ENCODE results near the gene ASPG. TPM values are rescaled to one million over a fixed set of nuclear protein-coding genes. Genes with fewer than 3 reads are reported as not detected.

ASPG gene
- total and polyA plus RNA-seq, 4 donors = 0.50 to 1.6 (median 1.1) TPM

- H3K36me3 ChIP-seq (ENCODE audit: control insufficient read depth, insufficient read depth, low read length) = no peaks in the 10 kb centered on the region
- 92% methylated on average over 23 of the region's 23 CpGs for WGBS (ENCODE audit: insufficient coverage)
- no peak for DNase-seq (ENCODE audit: low read depth in 4 of 6, low spot score in 6 of 6)
- no peak overlapping the region for H3K27ac ChIP-seq (ENCODE audit: low read depth, low read length)
- H3K27me3 ChIP-seq (ENCODE audit: control insufficient read depth, insufficient read depth, low read length) = no peaks in the 10 kb centered on the region
- no peaks in the 10 kb centered on the region for H3K9me3 ChIP-seq (ENCODE audit: control insufficient read depth, insufficient read depth, low read length)
- H3K4me1 ChIP-seq (ENCODE audit: control insufficient read depth, insufficient read depth, low read length) = peaks cover 15% of the 10 kb centered on the region
- H3K4me3 ChIP-seq (ENCODE audit: low read depth, low read length) = no peak overlapping the region
These were observed 6.6 kb downstream of the ASPG start for GRCh38 chr14:104091927-104092771.

- WGBS (ENCODE audit: insufficient coverage) = 88% methylated on average over 9 of the region's 11 CpGs
- no peak for DNase-seq (ENCODE audit: low read depth in 4 of 6, low spot score in 6 of 6)
- H3K9me3 ChIP-seq (ENCODE audit: control insufficient read depth, insufficient read depth, low read length) = no peaks in the 10 kb centered on the region
- no peaks in the 10 kb centered on the region for H3K36me3 ChIP-seq (ENCODE audit: control insufficient read depth, insufficient read depth, low read length)
- H3K4me3 ChIP-seq (ENCODE audit: low read depth, low read length) = no peak overlapping the region
- H3K27ac ChIP-seq (ENCODE audit: low read depth, low read length) = no peak overlapping the region
- H3K4me1 ChIP-seq (ENCODE audit: control insufficient read depth, insufficient read depth, low read length) = peaks cover 10% of the 10 kb centered on the region
- no peaks in the 10 kb centered on the region for H3K27me3 ChIP-seq (ENCODE audit: control insufficient read depth, insufficient read depth, low read length)
These were observed 7.4 kb downstream of the ASPG start for GRCh38 chr14:104092931-104093365.

GRCh38 chr14:104093366-104094055 lies 8.0 kb downstream of the ASPG start:
- no peak overlapping the region for H3K4me3 ChIP-seq (ENCODE audit: low read depth, low read length)
- WGBS (ENCODE audit: insufficient coverage) = 57% methylated on average over 18 of the region's 18 CpGs
- no peaks in the 10 kb centered on the region for H3K9me3 ChIP-seq (ENCODE audit: control insufficient read depth, insufficient read depth, low read length)
- H3K27me3 ChIP-seq (ENCODE audit: control insufficient read depth, insufficient read depth, low read length) = no peaks in the 10 kb centered on the region
- H3K36me3 ChIP-seq (ENCODE audit: control insufficient read depth, insufficient read depth, low read length) = no peaks in the 10 kb centered on the region
- peaks cover 8% of the 10 kb centered on the region for H3K4me1 ChIP-seq (ENCODE audit: control insufficient read depth, insufficient read depth, low read length)
- DNase-seq (ENCODE audit: low read depth in 4 of 6, low spot score in 6 of 6) = no peak
- H3K27ac ChIP-seq (ENCODE audit: low read depth, low read length) = no peak overlapping the region

GRCh38 chr14:104094056-104094708 lies 8.7 kb downstream of the ASPG start:
- no peaks in the 10 kb centered on the region for H3K36me3 ChIP-seq (ENCODE audit: control insufficient read depth, insufficient read depth, low read length)
- H3K9me3 ChIP-seq (ENCODE audit: control insufficient read depth, insufficient read depth, low read length) = no peaks in the 10 kb centered on the region
- H3K27ac ChIP-seq (ENCODE audit: low read depth, low read length) = no peak overlapping the region
- peaks cover 8% of the 10 kb centered on the region for H3K4me1 ChIP-seq (ENCODE audit: control insufficient read depth, insufficient read depth, low read length)
- H3K4me3 ChIP-seq (ENCODE audit: low read depth, low read length) = no peak overlapping the region
- WGBS (ENCODE audit: insufficient coverage) = 59% methylated on average over 16 of the region's 20 CpGs
- no peak for DNase-seq (ENCODE audit: low read depth in 4 of 6, low spot score in 6 of 6)
- no peaks in the 10 kb centered on the region for H3K27me3 ChIP-seq (ENCODE audit: control insufficient read depth, insufficient read depth, low read length)

GRCh38 chr14:104094709-104095425 lies 9.4 kb downstream of the ASPG start:
- no peaks in the 10 kb centered on the region for H3K27me3 ChIP-seq (ENCODE audit: control insufficient read depth, insufficient read depth, low read length)
- no peak overlapping the region for H3K4me3 ChIP-seq (ENCODE audit: low read depth, low read length)
- no peak overlapping the region for H3K27ac ChIP-seq (ENCODE audit: low read depth, low read length)
- WGBS (ENCODE audit: insufficient coverage) = 48% methylated on average over 35 of the region's 35 CpGs
- H3K36me3 ChIP-seq (ENCODE audit: control insufficient read depth, insufficient read depth, low read length) = no peaks in the 10 kb centered on the region
- peaks cover 12% of the 10 kb centered on the region for H3K4me1 ChIP-seq (ENCODE audit: control insufficient read depth, insufficient read depth, low read length)
- peak in 3 of 6 donors; percentile 25 to 80 (median 78) for DNase-seq (ENCODE audit: low read depth in 4 of 6, low spot score in 6 of 6)
- no peaks in the 10 kb centered on the region for H3K9me3 ChIP-seq (ENCODE audit: control insufficient read depth, insufficient read depth, low read length)

GRCh38 chr14:104095426-104096310 lies 10.2 kb downstream of the ASPG start:
- no peak overlapping the region for H3K27ac ChIP-seq (ENCODE audit: low read depth, low read length)
- 92% methylated on average over 27 of the region's 31 CpGs for WGBS (ENCODE audit: insufficient coverage)
- H3K4me3 ChIP-seq (ENCODE audit: low read depth, low read length) = no peak overlapping the region
- H3K36me3 ChIP-seq (ENCODE audit: control insufficient read depth, insufficient read depth, low read length) = no peaks in the 10 kb centered on the region
- no peaks in the 10 kb centered on the region for H3K27me3 ChIP-seq (ENCODE audit: control insufficient read depth, insufficient read depth, low read length)
- DNase-seq (ENCODE audit: low read depth in 4 of 6, low spot score in 6 of 6) = no peak
- H3K4me1 ChIP-seq (ENCODE audit: control insufficient read depth, insufficient read depth, low read length) = peaks cover 12% of the 10 kb centered on the region
- H3K9me3 ChIP-seq (ENCODE audit: control insufficient read depth, insufficient read depth, low read length) = no peaks in the 10 kb centered on the region

- no peak overlapping the region for H3K27ac ChIP-seq (ENCODE audit: low read depth, low read length)
These were observed 10.8 kb downstream of the ASPG start for GRCh38 chr14:104096318-104096717.

GRCh38 chr14:104096751-104097700 lies 11.5 kb downstream of the ASPG start:
- H3K36me3 ChIP-seq (ENCODE audit: control insufficient read depth, insufficient read depth, low read length) = no peaks in the 10 kb centered on the region
- no peaks in the 10 kb centered on the region for H3K9me3 ChIP-seq (ENCODE audit: control insufficient read depth, insufficient read depth, low read length)
- WGBS (ENCODE audit: insufficient coverage) = 77% methylated on average over 20 of the region's 25 CpGs
- H3K27ac ChIP-seq (ENCODE audit: low read depth, low read length) = no peak overlapping the region
- no peaks in the 10 kb centered on the region for H3K27me3 ChIP-seq (ENCODE audit: control insufficient read depth, insufficient read depth, low read length)
- DNase-seq (ENCODE audit: low read depth in 4 of 6, low spot score in 6 of 6) = peak in 1 of 6 donors; percentile 34
- peaks cover 12% of the 10 kb centered on the region for H3K4me1 ChIP-seq (ENCODE audit: control insufficient read depth, insufficient read depth, low read length)
- H3K4me3 ChIP-seq (ENCODE audit: low read depth, low read length) = no peak overlapping the region

More at GRCh38 chr14:104096318-104096717, 10.8 kb downstream of the ASPG start:
- Histone ChIP-seq H3K4me1 (ENCODE audit: control insufficient read depth, insufficient read depth, low read length) (peaks cover 12% of the 10 kb centered on the region), H3K36me3 (ENCODE audit: control insufficient read depth, insufficient read depth, low read length) (no peaks in the 10 kb centered on the region), H3K9me3 (ENCODE audit: control insufficient read depth, insufficient read depth, low read length) (no peaks in the 10 kb centered on the region), H3K4me3 (ENCODE audit: low read depth, low read length) (no peak overlapping the region), H3K27me3 (ENCODE audit: control insufficient read depth, insufficient read depth, low read length) (no peaks in the 10 kb centered on the region)
- DNase-seq (ENCODE audit: low read depth in 4 of 6, low spot score in 6 of 6) = no peak
- WGBS (ENCODE audit: insufficient coverage) = 95% methylated on average over 14 of the region's 14 CpGs

All from spinal cord (tissue), 10 donors.